Neuronal stem cell (in vitro differentiated cells): ENCODE measurements around the gene AKAP8L.

Experiments
- DNase-seq: peaks from one replicate; pipeline ENCODE4 v3.0.0-alpha.2; 2013; ENCODE audit warnings: low spot score
- H2AFZ ChIP-seq: one replicate; pipeline ENCODE4 v1.6.1; 2013; ENCODE audit warnings: mild to moderate bottlenecking, low read length, inconsistent platforms
- H2AK5ac ChIP-seq: 2 replicates; pipeline ENCODE4 v1.6.1; 2013; ENCODE audit warnings: low read depth, mild to moderate bottlenecking, inconsistent platforms, low read length, moderate library complexity, mixed read lengths
- H2BK120ac ChIP-seq: 2 replicates; pipeline ENCODE4 v1.6.1; 2013; ENCODE audit warnings: low read depth, mild to moderate bottlenecking, inconsistent platforms, low read length, moderate library complexity, mixed read lengths
- H2BK12ac ChIP-seq: one replicate; pipeline ENCODE4 v1.6.1; 2013; ENCODE audit warnings: low read length, inconsistent platforms
- H2BK15ac ChIP-seq: 2 replicates; pipeline ENCODE4 v1.6.1; 2013; ENCODE audit warnings: mild to moderate bottlenecking, low read length, inconsistent platforms, mixed read lengths
- H2BK5ac ChIP-seq: one replicate; pipeline ENCODE4 v1.6.1; 2013; ENCODE audit warnings: inconsistent platforms, mild to moderate bottlenecking, low read length, moderate library complexity
- H3K14ac ChIP-seq: one replicate; pipeline ENCODE4 v1.6.1; 2013; ENCODE audit warnings: low read length, inconsistent platforms
- H3K18ac ChIP-seq: 2 replicates; pipeline ENCODE4 v1.6.1; 2013; ENCODE audit warnings: low read length, inconsistent platforms
- H3K23ac ChIP-seq: 2 replicates; pipeline ENCODE4 v1.6.1; 2013; ENCODE audit warnings: low read depth, mild to moderate bottlenecking, mixed read lengths, low read length, inconsistent platforms; ENCODE audit not compliant: poor library complexity
- H3K27ac ChIP-seq: replicated peaks from 3 replicates; pipeline ENCODE4 v1.5.1; 2013; ENCODE audit warnings: low read length, inconsistent platforms
- H3K27me3 ChIP-seq, 3 experiments: 2 replicates each; pipeline ENCODE4 v1.6.1; 2013; ENCODE audit warnings: low read length in 3 of 3, mild to moderate bottlenecking in 2 of 3, inconsistent platforms in 1 of 3, low read depth in 1 of 3, mixed read lengths in 1 of 3, moderate library complexity in 1 of 3; ENCODE audit not compliant: control insufficient read depth in 3 of 3, insufficient read depth in 3 of 3
- H3K36me3 ChIP-seq, 2 donors: replicated peaks in 1 of 2; 2 replicates each; pipeline ENCODE4 v1.6.1; 2013; ENCODE audit warnings: low read length in 2 of 2; ENCODE audit not compliant: control insufficient read depth in 2 of 2, insufficient read depth in 2 of 2
- H3K4ac ChIP-seq: 2 replicates; pipeline ENCODE4 v1.6.1; 2013; ENCODE audit warnings: inconsistent platforms, mild to moderate bottlenecking, low read length, moderate library complexity
- H3K4me1 ChIP-seq, 2 donors: 1 replicate in 1 of 2; 2 replicates in 1 of 2; pipeline ENCODE4 v1.6.1; 2013; ENCODE audit warnings: low read length in 2 of 2, low read depth in 1 of 2; ENCODE audit not compliant: control insufficient read depth in 2 of 2, insufficient read depth in 1 of 2
- H3K4me2 ChIP-seq: one replicate; pipeline ENCODE4 v1.6.1; 2013; ENCODE audit warnings: mild to moderate bottlenecking, low read length, inconsistent platforms; ENCODE audit not compliant: insufficient read depth, poor library complexity, severe bottlenecking
- H3K4me3 ChIP-seq, 2 donors: 2 replicates each; pipeline ENCODE4 v1.5.1; 2013; ENCODE audit warnings: low read length in 2 of 2, mild to moderate bottlenecking in 2 of 2, inconsistent platforms in 1 of 2, moderate library complexity in 1 of 2
- H3K79me1 ChIP-seq: one replicate; pipeline ENCODE4 v1.6.1; 2013; ENCODE audit warnings: low read depth, mild to moderate bottlenecking, inconsistent platforms, low read length, moderate library complexity
- H3K9ac ChIP-seq: one replicate; pipeline ENCODE4 v1.6.1; 2013; ENCODE audit warnings: mild to moderate bottlenecking, low read depth, low read length, inconsistent platforms; ENCODE audit not compliant: poor library complexity
- H3K9me3 ChIP-seq, 2 donors: replicated peaks in 1 of 2; 2 replicates each; pipeline versions ENCODE3 to v1.6.1; 2013; ENCODE audit warnings: low read length in 2 of 2, mild to moderate bottlenecking in 2 of 2, inconsistent platforms in 1 of 2, low read depth in 1 of 2, mixed read lengths in 1 of 2, moderate library complexity in 1 of 2; ENCODE audit not compliant: control insufficient read depth in 2 of 2, insufficient read depth in 1 of 2
- H4K8ac ChIP-seq: one replicate; pipeline ENCODE4 v1.6.1; 2013; ENCODE audit warnings: low read depth, mild to moderate bottlenecking, inconsistent platforms, low read length, moderate library complexity
- H4K91ac ChIP-seq: one replicate; pipeline ENCODE4 v1.6.1; 2013; ENCODE audit warnings: low read length, low read depth, mild to moderate bottlenecking, inconsistent platforms; ENCODE audit not compliant: poor library complexity
- WGBS, 2 donors: extraction: QIAGEN DNeasy Blood & Tissue Kit; methylation state at CpG; one replicate each; pipeline ENCODE4 v1.1.7; 2013; ENCODE audit warnings: missing lambda C conversion rate in 2 of 2, mixed read lengths in 1 of 2; ENCODE audit not compliant: insufficient read length in 2 of 2, insufficient replicate concordance in 1 of 2; ENCODE audit errors: extremely low coverage in 2 of 2; 5-methylcytosine and 5-hydroxymethylcytosine counted together

The AKAP8L gene

DNA sequence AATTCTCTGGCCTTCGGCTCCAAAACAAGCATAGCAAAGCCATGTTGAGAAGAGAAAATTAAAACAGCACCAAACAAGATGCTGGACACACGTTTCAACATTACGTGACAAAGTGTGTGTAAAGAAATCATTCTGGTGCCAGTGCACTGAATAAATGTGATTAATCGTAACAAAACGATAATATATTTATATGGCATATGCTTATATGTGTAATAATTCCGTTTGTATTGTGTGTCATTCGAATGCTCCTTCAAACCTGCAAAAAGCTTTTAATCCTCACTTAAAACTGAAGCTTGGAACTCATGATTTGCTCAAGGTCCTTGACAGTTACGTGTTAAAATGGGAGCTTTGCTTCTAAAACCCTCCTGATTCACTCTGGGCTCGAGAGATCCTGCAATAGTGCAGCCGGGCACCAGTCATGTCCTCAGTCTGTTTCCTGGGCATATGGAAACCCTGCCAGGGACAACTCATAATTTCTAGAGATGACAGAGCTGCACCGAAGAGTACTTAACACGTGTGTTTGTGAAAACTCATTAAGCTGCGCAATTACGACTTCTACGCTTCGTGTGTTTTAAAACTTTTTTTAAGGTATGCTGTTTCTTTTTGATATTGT lies 731 bp upstream of the AKAP8L start:
- Histone ChIP-seq H4K91ac (no peak overlapping the region), H3K36me3 (peaks cover 23 to 63% of the 10 kb centered on the region in 2 donors), H3K14ac (no peak overlapping the region), H3K9ac (no peak overlapping the region), H3K79me1 (peaks cover 10% of the 10 kb centered on the region), H2BK5ac (no peak overlapping the region), H3K27me3 (no peaks in the 10 kb centered on the region), H3K4ac (no peak overlapping the region), H3K4me3 (peak overlapping the region in 1 of 2 donors; percentile 18), H3K18ac (no peak overlapping the region), H3K9me3 (peaks cover 9 to 13% of the 10 kb centered on the region in 2 donors), H3K23ac (no peak overlapping the region), H3K4me2 (no peak overlapping the region), H2BK12ac (no peak overlapping the region), H4K8ac (no peak overlapping the region), H2BK15ac (no peak overlapping the region), H3K4me1 (peaks cover 6 to 8% of the 10 kb centered on the region in 2 donors), H2AK5ac (no peak overlapping the region), H3K27ac (no peak overlapping the region), H2BK120ac (no peak overlapping the region), H2AFZ (peak overlapping the region; percentile 52)
- no CpG with 5 or more reads among the region's 16 CpGs for WGBS, 2 donors
- DNase-seq = no peak

DNA sequence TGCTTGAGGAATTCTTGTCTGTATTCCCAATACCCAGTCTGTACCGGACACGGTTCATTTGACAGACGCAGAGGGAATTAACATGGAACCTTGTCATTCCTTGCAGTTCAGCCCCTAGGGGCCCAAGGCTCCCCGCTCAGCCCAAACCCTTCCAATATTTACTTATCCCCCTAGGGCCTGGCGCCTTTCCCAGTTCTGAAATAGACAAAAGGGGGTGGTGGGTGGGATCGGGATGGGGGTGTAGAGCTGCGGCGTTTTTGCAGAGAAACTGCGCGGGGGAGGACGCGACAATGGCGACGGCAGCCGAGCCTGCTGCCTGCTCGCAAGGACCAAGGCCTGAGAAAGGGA lies 583 bp downstream of the AKAP8L start:
- peaks cover 6 to 8% of the 10 kb centered on the region in 2 donors for H3K4me1 ChIP-seq
- peak overlapping the region; percentile 100 for H2BK5ac ChIP-seq
- H3K79me1 ChIP-seq = peaks cover 11% of the 10 kb centered on the region
- H4K8ac ChIP-seq = peak overlapping the region; percentile 48
- H2BK120ac ChIP-seq = peak overlapping the region; percentile 99
- H3K36me3 ChIP-seq = peaks cover 14 to 57% of the 10 kb centered on the region in 2 donors
- H3K4me3 ChIP-seq = peak overlapping the region; percentile 89 to 97
- H3K4me2 ChIP-seq = peak overlapping the region; percentile 75
- peak overlapping the region; percentile 99 for H3K4ac ChIP-seq
- H3K27me3 ChIP-seq = no peaks in the 10 kb centered on the region
- H3K9ac ChIP-seq = peak overlapping the region; percentile 100
- WGBS, 2 donors = no CpG with 5 or more reads among the region's 16 CpGs
- peak overlapping the region; percentile 100 for H3K18ac ChIP-seq
- peak overlapping the region; percentile 51 for H2BK15ac ChIP-seq
- H3K14ac ChIP-seq = peak overlapping the region; percentile 92
- peak overlapping the region; percentile 85 for H2AFZ ChIP-seq
- H3K9me3 ChIP-seq = peaks cover 2 to 9% of the 10 kb centered on the region in 2 donors
- H4K91ac ChIP-seq = peak overlapping the region; percentile 90
- no peak for DNase-seq
- peak overlapping the region; percentile 87 for H2BK12ac ChIP-seq
- H2AK5ac ChIP-seq = peak overlapping the region; percentile 97
- peak overlapping the region; percentile 57 for H3K27ac ChIP-seq
- peak overlapping the region; percentile 99 for H3K23ac ChIP-seq

DNA sequence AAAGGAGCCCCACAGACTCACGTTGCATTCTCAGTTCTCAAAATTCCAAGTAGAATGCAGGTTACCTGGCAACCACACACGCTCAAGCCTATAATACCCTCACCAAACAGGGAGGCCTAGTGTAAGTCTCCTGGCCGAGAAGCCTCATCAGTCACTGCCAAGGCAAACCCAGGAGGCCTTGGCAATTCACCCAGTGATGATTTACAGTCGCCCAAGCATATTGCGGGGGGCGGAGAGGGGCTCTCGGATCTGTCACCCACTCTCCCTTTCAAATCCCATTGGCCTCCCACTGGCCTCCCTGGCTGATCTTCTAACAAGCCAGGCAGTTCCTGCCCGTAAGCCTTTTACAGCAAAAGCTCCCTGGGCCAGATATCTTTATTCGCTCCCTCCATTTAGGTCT lies 1.1 kb downstream of the AKAP8L start:
- WGBS, 2 donors = no CpG with 5 or more reads among the region's 9 CpGs
- H3K23ac ChIP-seq = no peak overlapping the region
- H2AK5ac ChIP-seq = no peak overlapping the region
- H4K91ac ChIP-seq = no peak overlapping the region
- H3K27ac ChIP-seq = no peak overlapping the region
- H3K18ac ChIP-seq = no peak overlapping the region
- H3K9me3 ChIP-seq = peaks cover 0 to 7% of the 10 kb centered on the region in 2 donors
- peaks cover 6 to 8% of the 10 kb centered on the region in 2 donors for H3K4me1 ChIP-seq
- peak overlapping the region; percentile 75 for H3K4me2 ChIP-seq
- peak overlapping the region; percentile 89 to 97 for H3K4me3 ChIP-seq
- H3K79me1 ChIP-seq = peaks cover 11% of the 10 kb centered on the region
- no peak overlapping the region for H2BK15ac ChIP-seq
- no peak overlapping the region for H3K9ac ChIP-seq
- no peak overlapping the region for H2BK120ac ChIP-seq
- H3K14ac ChIP-seq = no peak overlapping the region
- no peaks in the 10 kb centered on the region for H3K27me3 ChIP-seq
- no peak overlapping the region for H2BK12ac ChIP-seq
- no peak overlapping the region for H3K4ac ChIP-seq
- peaks cover 10 to 57% of the 10 kb centered on the region in 2 donors for H3K36me3 ChIP-seq
- DNase-seq = no peak
- no peak overlapping the region for H4K8ac ChIP-seq
- no peak overlapping the region for H2AFZ ChIP-seq
- H2BK5ac ChIP-seq = peak overlapping the region; percentile 100

DNA sequence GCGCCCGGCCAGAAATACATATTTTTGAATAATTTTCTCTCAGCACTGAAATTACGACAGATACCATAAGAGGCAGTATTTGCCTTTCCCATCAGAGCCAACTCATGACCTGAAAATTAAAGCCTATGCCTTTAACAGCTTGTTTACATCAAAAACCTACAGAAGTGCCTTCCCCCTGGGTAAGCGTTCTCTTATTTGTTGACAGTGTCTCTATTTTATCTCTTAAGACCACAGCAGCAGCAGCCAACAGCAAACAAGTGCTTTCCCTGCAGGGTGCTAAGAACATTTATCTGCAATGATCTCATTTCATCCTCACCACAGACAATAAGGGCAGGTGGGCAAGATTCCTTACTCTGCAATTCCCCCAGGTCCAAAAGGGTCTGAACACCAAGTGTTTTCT lies 6.0 kb downstream of the AKAP8L start:
- H3K36me3 ChIP-seq = peaks cover 17 to 76% of the 10 kb centered on the region in 2 donors
- H2AK5ac ChIP-seq = no peak overlapping the region
- no peak overlapping the region for H3K4ac ChIP-seq
- no peak overlapping the region for H2BK5ac ChIP-seq
- H4K91ac ChIP-seq = no peak overlapping the region
- WGBS, 2 donors = no CpG with 5 or more reads among the region's 4 CpGs
- H3K9ac ChIP-seq = no peak overlapping the region
- H2BK12ac ChIP-seq = no peak overlapping the region
- H3K9me3 ChIP-seq = peaks cover 0 to 7% of the 10 kb centered on the region in 2 donors
- no peak overlapping the region for H3K4me2 ChIP-seq
- H3K18ac ChIP-seq = no peak overlapping the region
- no peak overlapping the region for H3K23ac ChIP-seq
- H3K27ac ChIP-seq = no peak overlapping the region
- no peak overlapping the region for H3K4me3 ChIP-seq
- H2AFZ ChIP-seq = no peak overlapping the region
- no peak overlapping the region for H2BK15ac ChIP-seq
- no peak overlapping the region for H3K14ac ChIP-seq
- H4K8ac ChIP-seq = no peak overlapping the region
- DNase-seq = no peak
- H3K4me1 ChIP-seq = peaks cover 7 to 8% of the 10 kb centered on the region in 2 donors
- H2BK120ac ChIP-seq = no peak overlapping the region
- no peaks in the 10 kb centered on the region for H3K27me3 ChIP-seq
- H3K79me1 ChIP-seq = peaks cover 4% of the 10 kb centered on the region
